ENCODE results near the gene LPP. TPM values are rescaled to one million over a fixed set of nuclear protein-coding genes. Genes with fewer than 3 reads are reported as not detected.

The LPP gene
- total RNA-seq, 1 donor from 2014 or later = 218 TPM

DNA sequence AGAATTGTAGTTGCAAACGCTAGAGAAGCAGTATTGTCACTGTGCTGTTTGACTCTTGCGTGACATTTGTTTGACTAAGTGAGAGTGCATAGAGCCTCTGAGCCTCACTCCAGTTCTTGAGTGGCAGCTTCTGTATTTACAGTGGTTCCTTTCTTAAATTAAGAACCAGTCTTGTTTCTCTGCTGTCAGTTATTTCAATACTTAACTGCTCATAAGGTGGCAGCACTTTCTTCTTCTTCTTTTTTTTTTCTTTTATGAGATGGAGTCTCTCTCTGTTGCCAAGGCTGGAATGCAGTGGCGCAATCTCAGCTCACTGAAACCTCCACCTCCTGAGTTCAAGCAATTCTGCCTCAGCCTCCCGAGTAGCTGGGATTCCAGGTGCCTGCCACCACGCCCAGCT is 372.1 kb downstream of the LPP start:
- H3K36me3 ChIP-seq (ENCODE audit: control insufficient read depth, insufficient read depth, low read length) = no peaks in the 10 kb centered on the region
- no peak for TF ChIP-seq CTCF (IDR thresholded peaks at IDR 0.05; ENCODE audit: insufficient read depth, low read length, poor library complexity, severe bottlenecking)
- H3K4me3 ChIP-seq (ENCODE audit: low read depth, low read length) = no peak overlapping the region
- DNase-seq (ENCODE audit: low read depth) = no peak
- H3K27me3 ChIP-seq (ENCODE audit: control insufficient read depth, insufficient read depth, low read length) = no peaks in the 10 kb centered on the region

DNA sequence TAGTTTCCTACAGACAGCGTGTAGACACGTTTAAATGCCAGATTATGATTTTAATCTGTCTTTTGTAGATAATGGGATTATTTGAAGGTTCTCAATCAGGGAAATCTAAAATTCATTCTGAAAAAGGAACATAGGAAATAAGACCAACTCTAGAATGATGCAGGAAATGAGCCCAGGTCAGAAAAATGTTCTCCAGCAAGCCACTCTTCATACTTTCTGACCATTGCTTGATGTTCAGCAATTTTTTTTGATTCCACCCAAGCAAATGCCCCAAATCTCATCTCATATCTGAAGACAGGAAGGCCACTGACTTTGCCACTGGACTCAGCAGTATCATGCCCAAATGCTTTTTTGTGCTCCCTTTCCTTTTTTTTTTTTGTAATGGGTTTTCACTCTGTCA is 373.4 kb downstream of the LPP start:
- no peak for TF ChIP-seq CTCF (IDR thresholded peaks at IDR 0.05; ENCODE audit: insufficient read depth, low read length, poor library complexity, severe bottlenecking)
- Histone ChIP-seq H3K36me3 (ENCODE audit: control insufficient read depth, insufficient read depth, low read length) (no peaks in the 10 kb centered on the region), H3K4me3 (ENCODE audit: low read depth, low read length) (no peak overlapping the region), H3K27me3 (ENCODE audit: control insufficient read depth, insufficient read depth, low read length) (no peaks in the 10 kb centered on the region)
- DNase-seq (ENCODE audit: low read depth) = no peak

GRCh38 chr3:188528396-188528795 is 374.4 kb downstream of the LPP start:
- H3K4me3 ChIP-seq (ENCODE audit: low read depth, low read length) = no peak overlapping the region
- no peaks in the 10 kb centered on the region for H3K36me3 ChIP-seq (ENCODE audit: control insufficient read depth, insufficient read depth, low read length)
- no peak for DNase-seq (ENCODE audit: low read depth)
- H3K27me3 ChIP-seq (ENCODE audit: control insufficient read depth, insufficient read depth, low read length) = no peaks in the 10 kb centered on the region
- TF ChIP-seq CTCF (IDR thresholded peaks at IDR 0.05; ENCODE audit: insufficient read depth, low read length, poor library complexity, severe bottlenecking) = no peak

DNA sequence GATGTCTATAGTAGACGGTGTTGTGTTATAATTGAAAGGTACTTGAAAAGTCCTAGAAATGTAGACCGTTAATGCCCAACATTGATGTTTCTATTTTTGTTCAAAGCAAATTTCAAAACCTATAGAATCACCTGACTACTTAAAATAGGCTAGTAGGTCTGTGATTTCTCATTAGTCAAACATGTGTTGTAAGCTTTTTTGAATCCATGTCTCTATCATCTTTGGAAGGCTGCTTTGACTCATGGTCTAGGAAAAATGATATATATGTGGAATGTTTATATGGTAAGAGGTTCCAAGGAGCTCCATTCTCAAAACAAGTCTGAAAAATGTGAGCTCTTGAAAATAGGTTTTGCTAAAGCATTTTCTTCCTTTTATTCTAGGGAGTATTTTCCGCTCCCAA is 375.3 kb downstream of the LPP start:
- no peaks in the 10 kb centered on the region for H3K36me3 ChIP-seq (ENCODE audit: control insufficient read depth, insufficient read depth, low read length)
- H3K27me3 ChIP-seq (ENCODE audit: control insufficient read depth, insufficient read depth, low read length) = no peaks in the 10 kb centered on the region
- no peak for DNase-seq (ENCODE audit: low read depth)
- H3K4me3 ChIP-seq (ENCODE audit: low read depth, low read length) = no peak overlapping the region
- no peak for TF ChIP-seq CTCF (IDR thresholded peaks at IDR 0.05; ENCODE audit: insufficient read depth, low read length, poor library complexity, severe bottlenecking)

- no peak for TF ChIP-seq CTCF (IDR thresholded peaks at IDR 0.05; ENCODE audit: insufficient read depth, low read length, poor library complexity, severe bottlenecking)
- no peaks in the 10 kb centered on the region for H3K36me3 ChIP-seq (ENCODE audit: control insufficient read depth, insufficient read depth, low read length)
- no peak for DNase-seq (ENCODE audit: low read depth)
- H3K27me3 ChIP-seq (ENCODE audit: control insufficient read depth, insufficient read depth, low read length) = no peaks in the 10 kb centered on the region
- no peak overlapping the region for H3K4me3 ChIP-seq (ENCODE audit: low read depth, low read length)
Observed at GRCh38 chr3:188530226-188530625, 376.3 kb downstream of the LPP start.

DNA sequence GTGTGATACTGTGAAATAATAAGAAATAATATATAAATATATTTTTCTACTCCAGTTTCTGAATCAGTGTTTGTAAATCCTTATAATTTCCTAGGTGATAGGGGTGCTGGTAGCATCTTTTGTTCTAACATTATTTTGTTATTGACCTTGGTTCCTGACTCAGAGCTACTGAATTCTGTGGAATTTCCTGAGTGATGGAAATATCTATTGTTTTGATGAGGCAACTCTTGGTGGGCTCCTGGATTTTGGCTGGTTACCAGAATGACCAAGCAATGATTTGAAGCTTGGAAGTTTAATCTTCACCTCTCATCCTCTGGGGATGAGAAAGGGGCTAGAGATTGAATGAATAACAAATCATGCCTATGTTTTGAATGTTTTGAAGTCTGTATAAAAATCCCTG is 377.3 kb downstream of the LPP start:
- Histone ChIP-seq H3K27me3 (ENCODE audit: control insufficient read depth, insufficient read depth, low read length) (no peaks in the 10 kb centered on the region), H3K4me3 (ENCODE audit: low read depth, low read length) (no peak overlapping the region), H3K36me3 (ENCODE audit: control insufficient read depth, insufficient read depth, low read length) (no peaks in the 10 kb centered on the region)
- no peak for TF ChIP-seq CTCF (IDR thresholded peaks at IDR 0.05; ENCODE audit: insufficient read depth, low read length, poor library complexity, severe bottlenecking)
- DNase-seq (ENCODE audit: low read depth) = no peak

All from kidney epithelial cell (primary cell).